ENCODE results near the gene GSG1. TPM values are rescaled to one million over a fixed set of nuclear protein-coding genes. Genes with fewer than 3 reads are reported as not detected.
"Not testable (repeated sequence)": the region's sequence is repeated elsewhere in the genome, so short reads cannot be mapped to it uniquely, and the experiment has no call there.

The GSG1 gene
- total RNA-seq, 1 donor from 2014 or later, result not detected

GRCh38 chr12:13041224-13041623 is 62.2 kb downstream of the GSG1 start:
- Mint-ChIP-seq H3K36me3 (ENCODE audit: unreplicated experiment) (no peaks in the 10 kb centered on the region), H3K9me3 (ENCODE audit: unreplicated experiment) (no peaks in the 10 kb centered on the region), H3K4me1 (ENCODE audit: unreplicated experiment) (peaks cover 28% of the 10 kb centered on the region), H3K27ac (ENCODE audit: unreplicated experiment) (no peak overlapping the region), H3K27me3 (ENCODE audit: unreplicated experiment) (peaks cover 7% of the 10 kb centered on the region), H3K4me3 (ENCODE audit: unreplicated experiment) (no peak overlapping the region)
- no peak for TF ChIP-seq CTCF (IDR thresholded peaks at IDR 0.05)
- no peak for DNase-seq (ENCODE audit: extremely low spot score, unreplicated experiment)

- H3K36me3 Mint-ChIP-seq (ENCODE audit: unreplicated experiment), result no peaks in the 10 kb centered on the region
- H3K27ac Mint-ChIP-seq (ENCODE audit: unreplicated experiment), result no peak overlapping the region
- peaks cover 12% of the 10 kb centered on the region for H3K4me1 Mint-ChIP-seq (ENCODE audit: unreplicated experiment)
- no peak for DNase-seq (ENCODE audit: extremely low spot score, unreplicated experiment)
- H3K9me3 Mint-ChIP-seq (ENCODE audit: unreplicated experiment), result no peaks in the 10 kb centered on the region
- peaks cover 7% of the 10 kb centered on the region for H3K27me3 Mint-ChIP-seq (ENCODE audit: unreplicated experiment)
- no peak overlapping the region for H3K4me3 Mint-ChIP-seq (ENCODE audit: unreplicated experiment)
- TF ChIP-seq CTCF (IDR thresholded peaks at IDR 0.05), result no peak
These were observed 64.0 kb downstream of the GSG1 start for GRCh38 chr12:13039328-13039956.

GRCh38 chr12:13038491-13039161 is 64.8 kb downstream of the GSG1 start:
- Mint-ChIP-seq H3K4me1 (ENCODE audit: unreplicated experiment) (peaks cover 8% of the 10 kb centered on the region), H3K27me3 (ENCODE audit: unreplicated experiment) (peaks cover 7% of the 10 kb centered on the region), H3K27ac (ENCODE audit: unreplicated experiment) (no peak overlapping the region), H3K9me3 (ENCODE audit: unreplicated experiment) (no peaks in the 10 kb centered on the region), H3K4me3 (ENCODE audit: unreplicated experiment) (no peak overlapping the region), H3K36me3 (ENCODE audit: unreplicated experiment) (no peaks in the 10 kb centered on the region)
- DNase-seq (ENCODE audit: extremely low spot score, unreplicated experiment), result no peak
- no peak for TF ChIP-seq CTCF (IDR thresholded peaks at IDR 0.05)

- H3K27ac Mint-ChIP-seq (ENCODE audit: unreplicated experiment), result no peak overlapping the region
- no peak for TF ChIP-seq CTCF (IDR thresholded peaks at IDR 0.05)
- no peak overlapping the region for H3K4me3 Mint-ChIP-seq (ENCODE audit: unreplicated experiment)
- peaks cover 3% of the 10 kb centered on the region for H3K27me3 Mint-ChIP-seq (ENCODE audit: unreplicated experiment)
- no peak for DNase-seq (ENCODE audit: extremely low spot score, unreplicated experiment)
- H3K9me3 Mint-ChIP-seq (ENCODE audit: unreplicated experiment), result no peaks in the 10 kb centered on the region
- no peaks in the 10 kb centered on the region for H3K36me3 Mint-ChIP-seq (ENCODE audit: unreplicated experiment)
- H3K4me1 Mint-ChIP-seq (ENCODE audit: unreplicated experiment), result peaks cover 8% of the 10 kb centered on the region
These were observed 66.6 kb downstream of the GSG1 start for GRCh38 chr12:13036881-13037280.

GRCh38 chr12:13035335-13035734 is 68.1 kb downstream of the GSG1 start:
- H3K27me3 Mint-ChIP-seq (ENCODE audit: unreplicated experiment); H3K27ac Mint-ChIP-seq (ENCODE audit: unreplicated experiment); H3K36me3 Mint-ChIP-seq (ENCODE audit: unreplicated experiment); H3K9me3 Mint-ChIP-seq (ENCODE audit: unreplicated experiment); DNase-seq (ENCODE audit: extremely low spot score, unreplicated experiment); H3K4me1 Mint-ChIP-seq (ENCODE audit: unreplicated experiment); H3K4me3 Mint-ChIP-seq (ENCODE audit: unreplicated experiment): not testable (repeated sequence)

Other genes with a start within 250 kb of the GSG1 start
- 25.7 and 27.3 TPM in 2 replicates for gene GPRC5A, start 212.1 kb downstream of the GSG1 start, total RNA-seq
- not detected in 2 replicates for gene GPRC5D, start 151.5 kb downstream of the GSG1 start, total RNA-seq
- gene HEBP1, start 103.4 kb downstream of the GSG1 start, total RNA-seq, result 54.8 and 56.7 TPM in 2 replicates
- 5.0 and 6.8 TPM in 2 replicates for gene FAM234B, start 59.3 kb downstream of the GSG1 start, total RNA-seq
- gene EMP1, start 93.1 kb upstream of the GSG1 start, total RNA-seq, result 163 and 170 TPM in 2 replicates